Measurements from ENCODE around the gene ECM2.
A peak's percentile ranks its signal among the peaks of the same experiment; 100 is the strongest.

The ECM2 gene

GRCh38 chr9:92501671-92502393 is 34.0 kb downstream of the ECM2 start:
- Histone ChIP-seq H3K9me2 (replicated peaks; ENCODE audit: insufficient read depth, low read length) (no peaks in the 10 kb centered on the region), H3K36me3 (replicated peaks; ENCODE audit: insufficient read depth, low read length) (no peaks in the 10 kb centered on the region), H2AFZ (ENCODE audit: low read length) (no peak overlapping the region), H3K4me1 (ENCODE audit: low read length) (no peaks in the 10 kb centered on the region), H3K9ac (ENCODE audit: low read length) (no peak overlapping the region), H4K20me1 (ENCODE audit: insufficient read depth, low read length) (no peaks in the 10 kb centered on the region), H3K4me2 (ENCODE audit: low read depth, low read length) (no peak overlapping the region), H3K27ac (ENCODE audit: low read length) (no peak overlapping the region), H3K79me2 (ENCODE audit: low read length) (no peaks in the 10 kb centered on the region), H3K9me3 (replicated peaks; ENCODE audit: insufficient read depth, low read length) (no peaks in the 10 kb centered on the region), H3K27me3 (replicated peaks; ENCODE audit: insufficient read depth, low read length) (no peaks in the 10 kb centered on the region), H3K4me3 (ENCODE audit: low read length) (no peak overlapping the region), H3F3A (ENCODE audit: insufficient read depth, low read length) (no peaks in the 10 kb centered on the region)
- TF ChIP-seq CTCF (IDR thresholded peaks at IDR 0.05; ENCODE audit: low read length) (peak; percentile 61), EZH2phosphoT487 (IDR thresholded peaks at IDR 0.05; ENCODE audit: low read length) (no peak), EZH2 (optimal IDR thresholded peaks at IDR 0.05; ENCODE audit: low read depth, low read length) (no peak)
- DNase-seq = peak; percentile 43

GRCh38 chr9:92500725-92501124 is 35.1 kb downstream of the ECM2 start:
- DNase-seq = no peak
- H3K9me2 ChIP-seq (replicated peaks; ENCODE audit: insufficient read depth, low read length) = no peaks in the 10 kb centered on the region
- no peaks in the 10 kb centered on the region for H3F3A ChIP-seq (ENCODE audit: insufficient read depth, low read length)
- H4K20me1 ChIP-seq (ENCODE audit: insufficient read depth, low read length) = no peaks in the 10 kb centered on the region
- no peak overlapping the region for H3K9ac ChIP-seq (ENCODE audit: low read length)
- H3K9me3 ChIP-seq (replicated peaks; ENCODE audit: insufficient read depth, low read length) = no peaks in the 10 kb centered on the region
- H2AFZ ChIP-seq (ENCODE audit: low read length) = no peak overlapping the region
- H3K4me1 ChIP-seq (ENCODE audit: low read length) = no peaks in the 10 kb centered on the region
- no peaks in the 10 kb centered on the region for H3K27me3 ChIP-seq (replicated peaks; ENCODE audit: insufficient read depth, low read length)
- no peak overlapping the region for H3K4me2 ChIP-seq (ENCODE audit: low read depth, low read length)
- TF ChIP-seq EZH2phosphoT487 (IDR thresholded peaks at IDR 0.05; ENCODE audit: low read length) = no peak
- no peaks in the 10 kb centered on the region for H3K36me3 ChIP-seq (replicated peaks; ENCODE audit: insufficient read depth, low read length)
- H3K79me2 ChIP-seq (ENCODE audit: low read length) = no peaks in the 10 kb centered on the region
- H3K4me3 ChIP-seq (ENCODE audit: low read length) = no peak overlapping the region
- no peak overlapping the region for H3K27ac ChIP-seq (ENCODE audit: low read length)

- H3K27me3 ChIP-seq (replicated peaks; ENCODE audit: insufficient read depth, low read length) = no peaks in the 10 kb centered on the region
- H3K27ac ChIP-seq (ENCODE audit: low read length) = no peak overlapping the region
- H3K9ac ChIP-seq (ENCODE audit: low read length) = no peak overlapping the region
- H3F3A ChIP-seq (ENCODE audit: insufficient read depth, low read length) = no peaks in the 10 kb centered on the region
- no peaks in the 10 kb centered on the region for H3K79me2 ChIP-seq (ENCODE audit: low read length)
- H3K9me2 ChIP-seq (replicated peaks; ENCODE audit: insufficient read depth, low read length) = no peaks in the 10 kb centered on the region
- no peaks in the 10 kb centered on the region for H3K4me1 ChIP-seq (ENCODE audit: low read length)
- H3K36me3 ChIP-seq (replicated peaks; ENCODE audit: insufficient read depth, low read length) = no peaks in the 10 kb centered on the region
- no peaks in the 10 kb centered on the region for H4K20me1 ChIP-seq (ENCODE audit: insufficient read depth, low read length)
- no peak overlapping the region for H3K4me3 ChIP-seq (ENCODE audit: low read length)
- no peak for DNase-seq
- H2AFZ ChIP-seq (ENCODE audit: low read length) = no peak overlapping the region
- H3K4me2 ChIP-seq (ENCODE audit: low read depth, low read length) = no peak overlapping the region
- TF ChIP-seq EZH2phosphoT487 (IDR thresholded peaks at IDR 0.05; ENCODE audit: low read length) (no peak), EZH2 (optimal IDR thresholded peaks at IDR 0.05; ENCODE audit: low read depth, low read length) (no peak), CTCF (IDR thresholded peaks at IDR 0.05; ENCODE audit: low read length) (no peak)
- no peaks in the 10 kb centered on the region for H3K9me3 ChIP-seq (replicated peaks; ENCODE audit: insufficient read depth, low read length)
Observed at GRCh38 chr9:92499701-92500100, 36.1 kb downstream of the ECM2 start.

Data from MM.1S (cell line).